K562 (cell line): ENCODE results near the gene PRR16.

Experiments
- MYC ChIP-seq, 2 experiments: fragments of 250-450 bp in 1 of 2; sonication (Bioruptor Pico) in 1 of 2; IDR thresholded peaks; 2 replicates each; pipeline versions ENCODE4 v1.5.1 to v1.6.1; 2012 to 2021; ENCODE audit warnings: low read depth in 2 of 2, borderline replicate concordance in 1 of 2, improper control_type of control experiment in 1 of 2, low read length in 1 of 2, mild to moderate bottlenecking in 1 of 2, moderate library complexity in 1 of 2
- NFATC3 ChIP-seq: fragments of 450-650 bp; IDR thresholded peaks from 2 replicates; pipeline ENCODE4 v1.6.1; 2017; ENCODE audit warnings: mild to moderate bottlenecking
- POLR2A ChIP-seq: fragments of 450-650 bp; conservative IDR thresholded peaks from 2 replicates; pipeline ENCODE4 v1.6.1; 2016
- RBM14 ChIP-seq: fragments of 200-400 bp; formaldehyde crosslinking; IDR thresholded peaks from 2 replicates; pipeline ENCODE4 v1.6.1; 2018; ENCODE audit warnings: low read depth, mild to moderate bottlenecking, low read length, moderate library complexity, borderline replicate concordance; ENCODE audit not compliant: insufficient read depth
- SMC3 ChIP-seq: conservative IDR thresholded peaks from 2 replicates; pipeline ENCODE4 v1.6.1; 2011; ENCODE audit warnings: low read depth, low read length, improper control_type of control experiment; ENCODE audit not compliant: insufficient read depth
- ZNF124 ChIP-seq: sonication (generic); formaldehyde crosslinking; IDR thresholded peaks from 2 replicates; pipeline ENCODE4 v1.8.1; 2022; ENCODE audit warnings: missing genetic modification reagents
- TF ChIP-seq, protein P1 (sequence below), 3 experiments: IDR thresholded peaks in 2 of 3; conservative IDR thresholded peaks in 1 of 3; 2 replicates each; pipeline ENCODE4 v1.5.1; 2011 to 2012; ENCODE audit warnings: low read length in 3 of 3, mild to moderate bottlenecking in 3 of 3, control low read depth in 2 of 3, improper control_type of control experiment in 1 of 3, inconsistent platforms in 1 of 3, low read depth in 1 of 3, mixed read lengths in 1 of 3, moderate library complexity in 1 of 3; ENCODE audit not compliant: insufficient read depth in 2 of 3
- TF ChIP-seq, protein P2 (sequence below): sonication (generic); formaldehyde crosslinking; IDR thresholded peaks from 2 replicates; pipeline ENCODE4 v1.8.0; 2022; ENCODE audit warnings: mild to moderate bottlenecking, missing genetic modification reagents, borderline replicate concordance

DNA sequence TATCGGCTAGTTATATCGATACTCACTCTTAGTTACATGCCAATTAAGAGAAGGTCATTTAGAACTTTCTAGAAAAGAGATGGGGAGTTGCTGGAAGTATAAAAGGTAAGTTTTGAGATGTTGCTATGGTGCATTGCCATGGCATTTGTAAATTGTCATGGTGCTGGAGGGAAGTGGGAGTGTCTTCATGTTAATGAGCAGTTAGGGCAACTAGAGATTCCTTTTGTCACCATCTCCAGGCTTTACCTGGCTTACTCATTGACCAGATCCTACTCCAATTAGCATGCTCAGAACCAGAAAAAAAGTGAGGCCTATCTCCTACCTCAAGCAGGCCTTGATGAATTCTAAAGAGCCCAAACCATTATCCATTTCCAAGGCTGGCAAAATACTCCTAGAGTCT is 82.8 kb downstream of the PRR16 start:
- TF ChIP-seq NFATC3, result no peak
- TF ChIP-seq ZNF124 (CRISPR knock-in tag), result no peak
- TF ChIP-seq, protein P1, sequence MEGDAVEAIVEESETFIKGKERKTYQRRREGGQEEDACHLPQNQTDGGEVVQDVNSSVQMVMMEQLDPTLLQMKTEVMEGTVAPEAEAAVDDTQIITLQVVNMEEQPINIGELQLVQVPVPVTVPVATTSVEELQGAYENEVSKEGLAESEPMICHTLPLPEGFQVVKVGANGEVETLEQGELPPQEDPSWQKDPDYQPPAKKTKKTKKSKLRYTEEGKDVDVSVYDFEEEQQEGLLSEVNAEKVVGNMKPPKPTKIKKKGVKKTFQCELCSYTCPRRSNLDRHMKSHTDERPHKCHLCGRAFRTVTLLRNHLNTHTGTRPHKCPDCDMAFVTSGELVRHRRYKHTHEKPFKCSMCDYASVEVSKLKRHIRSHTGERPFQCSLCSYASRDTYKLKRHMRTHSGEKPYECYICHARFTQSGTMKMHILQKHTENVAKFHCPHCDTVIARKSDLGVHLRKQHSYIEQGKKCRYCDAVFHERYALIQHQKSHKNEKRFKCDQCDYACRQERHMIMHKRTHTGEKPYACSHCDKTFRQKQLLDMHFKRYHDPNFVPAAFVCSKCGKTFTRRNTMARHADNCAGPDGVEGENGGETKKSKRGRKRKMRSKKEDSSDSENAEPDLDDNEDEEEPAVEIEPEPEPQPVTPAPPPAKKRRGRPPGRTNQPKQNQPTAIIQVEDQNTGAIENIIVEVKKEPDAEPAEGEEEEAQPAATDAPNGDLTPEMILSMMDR (IDR thresholded peaks at IDR 0.05 in 2 of 3, conservative IDR thresholded peaks at IDR 0.05 in 1 of 3; ENCODE audit: insufficient read depth in 2 of 3, low read depth in 1 of 3, low read length in 3 of 3), result no peak
- no peak for TF ChIP-seq RBM14
- no peak for TF ChIP-seq SMC3
- TF ChIP-seq, protein P2, sequence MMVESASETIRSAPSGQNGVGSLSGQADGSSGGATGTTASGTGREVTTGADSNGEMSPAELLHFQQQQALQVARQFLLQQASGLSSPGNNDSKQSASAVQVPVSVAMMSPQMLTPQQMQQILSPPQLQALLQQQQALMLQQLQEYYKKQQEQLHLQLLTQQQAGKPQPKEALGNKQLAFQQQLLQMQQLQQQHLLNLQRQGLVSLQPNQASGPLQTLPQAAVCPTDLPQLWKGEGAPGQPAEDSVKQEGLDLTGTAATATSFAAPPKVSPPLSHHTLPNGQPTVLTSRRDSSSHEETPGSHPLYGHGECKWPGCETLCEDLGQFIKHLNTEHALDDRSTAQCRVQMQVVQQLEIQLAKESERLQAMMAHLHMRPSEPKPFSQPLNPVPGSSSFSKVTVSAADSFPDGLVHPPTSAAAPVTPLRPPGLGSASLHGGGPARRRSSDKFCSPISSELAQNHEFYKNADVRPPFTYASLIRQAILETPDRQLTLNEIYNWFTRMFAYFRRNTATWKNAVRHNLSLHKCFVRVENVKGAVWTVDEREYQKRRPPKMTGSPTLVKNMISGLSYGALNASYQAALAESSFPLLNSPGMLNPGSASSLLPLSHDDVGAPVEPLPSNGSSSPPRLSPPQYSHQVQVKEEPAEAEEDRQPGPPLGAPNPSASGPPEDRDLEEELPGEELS (CRISPR knock-in tag), result no peak
- no peak for TF ChIP-seq MYC (IDR thresholded peaks at IDR 0.05; ENCODE audit: low read depth, low read length)
- TF ChIP-seq MYC (CRISPR knock-in tag; IDR thresholded peaks at IDR 0.05; ENCODE audit: borderline replicate concordance, low read depth), result no peak
- TF ChIP-seq POLR2A, result no peak
